Activated effector memory CD4-positive, alpha-beta T cell treated with anti-CD3 and anti-CD28 coated beads, Interleukin-2, amount 50 U/mL, for 16 hours (primary cell): ENCODE measurements around the gene CIAO2B.

Source experiments
- DNase-seq: peaks from one replicate; pipeline ENCODE4 v3.0.0-alpha.2; 2020

CIAO2B gene

GRCh38 chr16:66919569-66920298 lies 14.5 kb downstream of the CIAO2B start:
- DNase-seq = no peak

GRCh38 chr16:66918803-66919568 lies 15.2 kb downstream of the CIAO2B start, which contains the start of gene CDH16:
Gene CDH16, minus strand, starts transcription at chr16:66918885. Its CDS starts 820 bp downstream, at chr16:66918065.
- no peak for DNase-seq

- DNase-seq = no peak
Measured at GRCh38 chr16:66918355-66918754, 15.8 kb downstream of the CIAO2B start.

GRCh38 chr16:66917741-66918140 lies 16.5 kb downstream of the CIAO2B start:
- DNase-seq = no peak

GRCh38 chr16:66916518-66916917 lies 17.7 kb downstream of the CIAO2B start:
- no peak for DNase-seq

GRCh38 chr16:66915041-66915440 lies 19.2 kb downstream of the CIAO2B start:
- no peak for DNase-seq

- no peak for DNase-seq
Measured at GRCh38 chr16:66914541-66914940, 19.7 kb downstream of the CIAO2B start.

- no peak for DNase-seq
Measured at GRCh38 chr16:66913711-66914110, 20.5 kb downstream of the CIAO2B start.

GRCh38 chr16:66913081-66913480 lies 21.1 kb downstream of the CIAO2B start:
- DNase-seq = no peak

- no peak for DNase-seq
Measured at GRCh38 chr16:66911801-66912200, 22.4 kb downstream of the CIAO2B start.

- DNase-seq = no peak
Measured at GRCh38 chr16:66911112-66911511, 23.1 kb downstream of the CIAO2B start.

- DNase-seq = no peak
Measured at GRCh38 chr16:66910175-66910940, 23.8 kb downstream of the CIAO2B start.

- no peak for DNase-seq
Measured at GRCh38 chr16:66908762-66909559, 25.2 kb downstream of the CIAO2B start.

- no peak for DNase-seq
Measured at GRCh38 chr16:66908116-66908515, 26.1 kb downstream of the CIAO2B start.

GRCh38 chr16:66906916-66907836 lies 27.0 kb downstream of the CIAO2B start:
- no peak for DNase-seq

- DNase-seq = no peak
Measured at GRCh38 chr16:66905633-66906539, 28.3 kb downstream of the CIAO2B start.

- DNase-seq = no peak
Measured at GRCh38 chr16:66904846-66905632, 29.2 kb downstream of the CIAO2B start.

- no peak for DNase-seq
Measured at GRCh38 chr16:66904428-66904845, 29.8 kb downstream of the CIAO2B start.
